Heart left ventricle (tissue), 13 donors: Measurements from ENCODE around the gene KCNMA1.

ENCODE experiments used
- CTCF ChIP-seq, 12 donors: fragments of 200-600 bp; sonication (generic) in 4 of 12; IDR thresholded peaks; one replicate each; pipeline versions ENCODE4 v1.5.0 to v1.8.0; 2018 to 2022; ENCODE audit warnings: antibody characterized with exemption in 12 of 12, mild to moderate bottlenecking in 5 of 12
- POLR2A ChIP-seq, 2 donors: fragments of 450-650 bp; IDR thresholded peaks; one replicate each; pipeline ENCODE4 v1.6.1; 2017; ENCODE audit warnings: antibody characterized with exemption in 2 of 2, mild to moderate bottlenecking in 2 of 2, moderate library complexity in 2 of 2
- donor health status: ischemic (EF 13 %, LVEDD 7.1; RV severe dilation, severe dysfunction).
- donor health status: DM: no; HTN: yes; CAD: no.
- donor health status: DM: no; HTN: no; CAD: no.
- donor health status: ischemic (EF 25% LVEDD 6.9; RV normal size, moderate dysfunction).
- donor health status: ischemic (EF 25% LVEDD 5.7; RV mildly dilated, moderate dysfunction).
- donor health status: ischemic (EF 35%, LVEDD 5.7; RV mildly dilated, moderate dysfunction).
- donor health status: nonischemic (EF 11% LVEDD 7.7; RV severe dilation, severe dysfunction).
- donor health status: DM: yes; HTN: yes; CAD: no.
- donor health status: PGD.
- donor health status: ischemic (EF 29% LVEDD 5.4; RV normal size, mild dysfunction).
- donor health status: nonischemic (EF 23%, LVEDD 6.1; RV moderate dilation, normal function).

- TF ChIP-seq CTCF (IDR thresholded peaks at IDR 0.05) (no peak), POLR2A (IDR thresholded peaks at IDR 0.05) (no peak)
These were observed 38.0 kb downstream of the KCNMA1 start for GRCh38 chr10:77599651-77600050.
